ENCODE results near the gene UBN2.

Gene UBN2

DNA sequence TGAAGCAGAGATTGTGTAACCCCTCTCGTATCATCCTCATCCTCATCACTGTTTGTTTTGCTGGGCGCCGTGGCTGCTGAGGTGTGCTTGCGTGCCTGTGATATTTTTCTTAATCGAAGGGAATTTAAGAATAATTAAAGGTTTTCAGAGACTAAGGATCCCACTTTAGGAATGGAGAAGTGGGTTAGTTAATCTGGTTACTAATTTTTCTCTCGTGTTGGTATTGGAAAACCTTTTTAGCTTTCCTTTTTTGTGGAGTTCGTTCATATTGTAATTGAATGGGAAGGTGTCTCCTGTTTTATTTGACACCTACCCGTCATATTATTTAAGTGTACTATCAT, 1.3 kb downstream of the UBN2 start:
- DNase-seq (ENCODE audit: low read depth in 2 of 2), result no peak

DNA sequence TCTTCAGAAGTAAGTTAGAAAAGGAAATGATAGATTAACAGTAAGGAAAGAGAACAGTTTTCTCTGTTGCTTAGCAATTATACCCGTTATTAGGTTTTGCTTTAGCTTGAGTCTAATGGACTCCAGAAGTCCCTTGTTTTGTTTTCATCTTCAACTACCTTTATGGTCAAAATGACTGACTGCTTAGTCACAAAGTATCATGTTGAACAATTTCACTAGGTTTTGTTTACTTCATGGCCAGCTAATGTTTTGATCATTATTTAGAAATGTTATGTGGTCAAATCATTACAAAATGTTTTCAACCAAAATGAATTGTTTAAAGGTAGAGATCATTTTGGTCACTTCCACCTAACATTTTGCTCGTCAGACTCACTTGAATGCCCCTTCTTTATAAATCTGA, 1.9 kb downstream of the UBN2 start:
- no peak for DNase-seq (ENCODE audit: low read depth in 2 of 2)

DNA sequence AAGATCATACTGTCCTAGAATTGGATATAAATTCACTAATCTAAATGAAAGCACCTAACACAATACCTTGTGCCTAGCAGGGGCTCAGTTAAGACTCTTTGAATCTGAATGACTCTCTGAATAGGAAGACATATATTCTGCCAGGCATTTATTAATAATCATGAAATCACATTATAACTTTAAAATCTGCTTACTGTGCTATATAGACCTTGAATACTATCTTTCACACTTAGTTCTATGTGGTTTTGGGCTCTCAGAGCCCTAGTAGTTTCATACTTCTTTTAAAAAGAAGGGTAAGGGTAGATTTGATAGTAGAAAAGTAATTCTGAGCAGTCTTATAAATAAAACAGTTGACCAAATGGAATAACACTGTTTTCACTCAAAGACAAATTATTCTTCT, 10.2 kb downstream of the UBN2 start:
- DNase-seq (ENCODE audit: low read depth in 2 of 2), result no peak

DNA sequence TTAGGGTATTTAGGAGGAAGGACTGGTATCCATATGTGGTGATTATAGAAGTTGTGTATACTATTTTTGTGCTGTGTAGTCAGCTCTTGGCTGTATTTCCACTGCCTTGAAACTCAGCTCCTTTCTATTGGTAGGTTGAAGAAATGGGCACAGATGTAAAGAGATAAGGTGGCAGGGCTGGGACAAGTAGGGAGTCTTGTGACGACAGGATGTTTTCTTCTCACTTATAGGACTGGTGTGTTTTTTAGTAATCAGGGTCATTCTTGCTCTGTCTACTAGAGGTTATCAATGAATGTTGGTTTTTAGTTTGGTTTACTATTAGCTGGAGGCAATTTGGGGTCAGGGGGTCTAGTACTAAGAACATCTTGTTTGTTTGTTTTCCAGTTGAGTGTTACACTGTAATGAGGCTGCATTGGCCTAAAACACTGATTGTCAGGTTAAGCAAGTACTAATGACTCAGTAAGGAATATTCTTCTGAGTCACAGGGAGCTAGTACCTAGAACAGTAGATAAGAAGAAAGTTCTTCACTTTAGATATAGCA, 11.8 kb downstream of the UBN2 start:
- no peak for DNase-seq (ENCODE audit: low read depth in 2 of 2)

DNA sequence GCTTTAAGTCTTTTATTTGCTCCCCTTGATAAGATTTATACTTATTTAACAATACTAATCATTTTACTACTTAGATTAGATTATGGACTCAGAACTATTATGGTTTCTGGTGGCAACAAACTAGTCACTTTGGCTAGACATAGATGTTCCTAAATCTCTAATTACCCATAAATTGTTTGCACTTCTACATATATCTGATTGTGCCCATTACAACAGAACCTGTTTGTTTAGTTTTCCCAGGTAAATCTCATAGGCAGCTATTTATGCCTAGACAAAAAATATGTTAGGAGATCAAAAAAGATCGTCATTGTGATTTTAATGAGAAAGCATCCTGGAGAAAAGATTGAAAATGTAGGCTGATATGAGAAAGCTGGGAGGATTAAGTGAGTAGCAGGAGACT, 14.4 kb downstream of the UBN2 start:
- no peak for DNase-seq (ENCODE audit: low read depth in 2 of 2)

DNA sequence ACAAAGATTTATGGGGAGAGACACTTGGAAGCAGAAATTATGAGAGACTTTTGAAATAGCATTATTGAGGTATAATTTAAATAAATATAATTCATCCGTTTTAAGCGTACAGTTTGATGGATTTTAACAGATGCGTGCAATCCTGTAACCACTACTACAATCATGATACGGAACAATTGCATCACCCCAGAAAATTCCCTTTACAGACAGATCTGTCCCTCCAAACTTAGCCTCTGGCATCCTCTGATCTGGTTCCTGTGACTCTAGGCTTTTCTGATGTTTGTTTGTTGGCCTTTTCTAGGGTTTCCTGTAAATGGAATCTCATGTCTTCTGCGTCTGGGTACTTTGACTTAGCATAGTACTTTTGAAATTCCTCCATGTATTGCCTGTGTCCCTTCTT, 15.5 kb downstream of the UBN2 start:
- no peak for DNase-seq (ENCODE audit: low read depth in 2 of 2)

DNA sequence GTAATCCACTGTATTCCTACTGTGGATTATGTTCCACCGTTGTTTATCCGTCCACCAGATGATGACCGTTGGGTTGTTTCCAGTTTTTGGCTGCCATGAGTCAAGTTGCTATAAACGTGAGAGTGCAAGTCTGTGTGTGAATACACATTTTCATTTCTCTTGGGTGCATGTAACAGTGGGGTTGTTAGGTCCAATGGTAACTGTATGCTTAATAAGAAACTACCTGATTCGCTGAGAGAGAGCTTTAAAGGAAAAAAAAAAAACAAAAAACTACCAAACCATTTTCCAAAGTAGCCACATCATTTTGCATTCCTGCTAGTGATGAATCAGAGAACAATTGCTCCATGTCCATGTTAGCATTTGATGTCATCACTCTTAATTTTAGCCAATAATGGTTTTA, 15.9 kb downstream of the UBN2 start:
- no peak for DNase-seq (ENCODE audit: low read depth in 2 of 2)

DNA sequence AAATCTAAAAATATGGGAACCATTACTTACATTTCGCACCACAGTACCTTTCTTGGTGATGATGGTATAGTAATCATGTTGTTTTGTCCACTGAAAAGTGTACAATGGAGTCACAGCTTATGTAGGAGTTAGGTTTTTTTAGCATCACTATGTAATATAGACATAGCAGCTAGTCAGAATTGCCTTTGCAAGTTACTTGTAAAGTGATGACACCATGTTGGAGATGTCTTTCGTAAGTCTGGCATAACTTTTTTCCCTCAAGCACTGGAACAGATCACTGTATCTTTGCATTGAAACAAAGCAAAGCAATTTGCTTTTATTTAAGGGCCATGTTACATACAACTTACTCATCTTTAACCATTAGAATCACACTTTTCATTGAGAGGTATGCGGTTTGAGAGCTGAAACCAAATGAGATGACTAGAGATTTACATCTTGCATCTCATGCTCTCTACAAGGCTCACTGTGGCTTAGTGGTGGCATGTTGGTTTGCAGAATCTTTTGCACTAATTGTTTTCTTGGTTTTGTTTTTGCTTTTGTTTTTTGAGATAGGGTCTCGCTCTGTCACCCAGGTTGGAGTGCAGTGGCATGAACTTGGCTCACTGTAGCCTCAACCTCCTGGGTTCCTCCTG, 18.3 kb downstream of the UBN2 start:
- no peak for DNase-seq (ENCODE audit: low read depth in 2 of 2)

DNA sequence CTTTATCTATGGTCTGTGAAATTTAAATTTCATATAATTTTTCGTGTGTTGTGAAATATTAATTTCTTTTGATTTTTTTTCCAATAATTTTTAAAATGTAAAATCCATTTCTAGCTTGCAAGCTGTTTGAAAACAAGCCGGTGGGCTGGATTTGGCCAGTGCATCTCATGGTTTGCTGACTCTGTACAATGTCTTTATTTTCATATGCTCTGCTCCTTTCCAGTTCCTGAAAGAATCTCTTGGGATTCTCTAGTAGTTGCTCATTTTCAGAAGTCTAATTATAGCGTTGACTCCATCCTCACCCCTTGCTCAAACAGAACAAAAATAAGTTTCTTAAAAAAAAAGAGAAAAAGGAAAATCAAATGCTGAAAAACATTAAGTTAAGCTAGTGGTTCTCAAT, 21.4 kb downstream of the UBN2 start:
- no peak for DNase-seq (ENCODE audit: low read depth in 2 of 2)

DNA sequence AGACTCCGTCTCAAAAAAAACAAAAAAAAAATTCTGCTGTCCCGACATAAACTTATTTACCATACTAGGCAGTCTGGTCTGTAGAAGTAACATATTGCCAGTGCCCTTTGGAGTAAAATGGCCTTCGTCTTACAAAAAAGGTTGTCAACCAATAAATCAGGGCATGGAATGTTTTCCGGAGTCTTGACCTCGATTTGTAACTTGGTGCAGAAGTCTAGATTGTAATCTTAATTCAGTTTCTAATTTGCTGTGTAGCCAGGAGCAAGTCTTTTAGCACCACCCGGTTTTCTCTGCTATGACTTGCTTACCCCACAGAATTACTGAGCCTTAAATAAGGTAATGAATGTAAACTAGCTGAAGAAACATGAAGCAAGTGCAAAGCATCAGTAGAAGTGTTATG, 23.2 kb downstream of the UBN2 start:
- DNase-seq (ENCODE audit: low read depth in 2 of 2), result no peak

DNA sequence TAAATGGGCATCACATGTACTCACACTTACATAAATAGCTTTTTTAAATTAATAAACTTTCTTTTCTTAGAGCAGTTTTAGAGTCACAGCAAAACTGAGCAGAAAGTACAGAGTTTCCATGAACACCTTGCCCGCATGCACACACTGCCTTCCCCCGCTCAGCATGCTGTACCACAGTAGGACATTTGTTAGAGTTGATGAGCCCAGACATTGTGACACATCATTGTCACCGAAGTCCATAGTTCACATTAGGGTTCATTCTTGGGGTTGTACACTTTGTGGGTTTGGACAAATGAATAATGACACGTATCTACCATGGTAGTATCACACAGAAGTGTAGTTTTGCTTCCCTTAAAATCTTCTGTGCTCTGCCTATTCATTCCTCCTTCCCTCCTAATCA, 23.7 kb downstream of the UBN2 start:
- DNase-seq (ENCODE audit: low read depth in 2 of 2), result no peak

DNA sequence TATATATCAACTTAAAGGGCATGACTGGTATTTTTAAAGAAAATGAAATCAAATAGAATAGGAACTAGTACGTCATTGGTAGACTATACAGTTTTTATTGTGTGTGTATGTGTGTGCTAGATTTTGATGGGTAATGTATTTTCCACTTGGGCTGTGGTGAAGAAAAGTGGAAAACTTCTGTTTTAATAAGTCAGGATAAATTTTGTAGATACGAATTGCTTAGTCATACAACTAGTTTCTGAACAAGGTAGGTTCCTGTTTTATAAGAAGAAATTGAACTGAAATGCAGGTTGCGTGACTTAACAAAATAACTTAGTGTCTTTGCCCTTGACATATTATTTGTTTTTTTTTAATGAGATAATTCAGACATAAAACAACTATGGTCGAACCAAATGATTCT, 24.3 kb downstream of the UBN2 start:
- DNase-seq (ENCODE audit: low read depth in 2 of 2), result no peak

DNA sequence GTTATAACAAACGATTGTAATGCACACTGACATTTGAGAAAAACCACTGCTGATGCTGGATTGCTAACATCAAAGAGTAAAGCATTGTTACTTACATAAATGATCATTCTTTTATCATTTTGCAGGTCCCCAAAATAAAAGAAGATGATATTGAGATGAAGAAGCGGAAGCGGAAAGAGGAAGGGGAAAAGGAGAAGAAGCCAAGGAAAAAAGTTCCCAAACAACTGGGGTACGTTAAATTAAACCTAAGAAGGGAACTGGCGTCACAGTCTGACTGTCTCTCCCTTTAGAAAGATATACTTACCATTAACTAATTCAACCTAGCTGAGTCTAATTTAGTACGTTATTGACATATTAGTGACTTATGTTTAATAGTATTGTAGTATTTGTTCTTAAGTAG, 28.1 kb downstream of the UBN2 start:
- DNase-seq (ENCODE audit: low read depth in 2 of 2), result no peak

DNA sequence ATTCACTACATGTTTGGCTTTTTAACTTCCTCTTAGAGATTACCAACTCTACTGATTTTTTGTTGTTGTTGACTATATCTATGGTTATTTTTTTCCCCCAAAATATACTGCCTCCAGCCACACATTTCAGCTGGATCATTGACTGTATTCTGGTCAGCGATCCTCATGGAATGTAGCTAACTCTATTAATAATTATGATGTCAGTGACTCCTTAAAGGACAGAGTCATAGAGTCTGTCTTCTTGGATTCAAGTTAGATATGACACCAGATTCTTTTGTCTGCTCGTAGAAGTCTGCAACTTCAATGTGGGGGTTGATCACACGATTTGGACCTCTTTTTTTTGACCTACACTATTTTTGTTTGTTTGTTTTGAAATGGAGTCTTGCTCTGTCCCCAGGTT, 33.2 kb downstream of the UBN2 start:
- no peak for DNase-seq (ENCODE audit: low read depth in 2 of 2)

DNA sequence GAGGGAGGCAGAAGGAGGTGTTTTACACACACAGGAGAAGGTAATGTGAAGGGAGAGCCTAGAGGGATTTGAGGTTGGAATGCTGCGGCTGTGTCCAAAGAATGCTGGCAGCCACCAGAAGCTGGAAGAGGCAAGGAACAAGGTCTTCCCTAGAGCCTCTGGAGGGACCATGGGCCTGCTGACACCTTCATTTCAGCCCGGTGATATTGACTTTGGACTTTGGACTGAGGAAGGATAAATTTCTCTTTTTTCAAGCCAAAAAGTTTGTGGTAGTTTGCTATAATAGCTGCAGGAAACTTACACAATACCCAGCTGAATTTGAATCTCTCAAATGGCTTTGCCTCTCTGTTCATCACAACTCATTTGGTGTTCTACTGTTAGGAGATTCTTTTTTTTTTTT, 34.6 kb downstream of the UBN2 start:
- DNase-seq (ENCODE audit: low read depth in 2 of 2), result no peak

DNA sequence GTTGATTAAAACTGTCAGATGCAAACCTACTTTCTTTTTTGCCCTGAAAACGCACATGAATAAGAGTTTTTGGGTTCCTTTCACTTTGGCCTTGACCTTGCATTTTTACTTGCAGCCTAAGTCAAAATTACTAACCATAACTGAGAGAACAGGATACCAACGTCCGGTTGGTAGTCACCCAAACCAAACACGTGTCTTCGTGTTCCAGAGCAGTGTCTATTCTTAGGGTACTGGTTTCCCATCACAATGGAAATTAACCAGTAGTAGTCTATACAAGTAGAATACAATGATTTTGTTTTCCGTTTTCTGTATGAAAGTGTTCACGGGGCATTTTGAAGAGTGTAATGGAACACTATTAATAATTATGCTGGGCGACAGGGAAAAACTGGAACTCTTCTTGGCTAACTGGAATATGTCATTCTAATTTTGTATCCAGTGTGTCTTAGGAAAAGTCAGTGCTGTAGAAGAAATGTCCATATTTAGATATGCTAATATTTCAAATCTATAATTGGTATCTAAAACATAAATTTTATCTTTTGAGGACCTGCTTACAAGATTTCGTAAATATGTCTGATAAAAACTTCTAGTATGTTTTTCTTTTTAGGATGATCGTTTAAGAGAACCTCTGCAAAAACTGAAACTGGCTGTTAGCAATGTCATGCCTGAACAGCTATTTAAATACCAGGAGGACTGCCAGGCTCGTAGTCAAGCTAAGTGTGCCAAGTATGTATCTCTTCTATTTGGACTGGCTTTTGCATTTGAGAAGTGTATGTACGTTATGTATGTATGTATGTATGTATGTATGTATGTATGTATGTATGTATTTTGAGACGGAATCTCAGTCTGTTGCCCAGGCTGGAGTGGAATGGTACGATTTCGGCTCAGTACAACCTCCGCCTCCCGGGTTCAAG, 40.9 kb downstream of the UBN2 start:
- DNase-seq (ENCODE audit: low read depth in 2 of 2), result no peak

DNA sequence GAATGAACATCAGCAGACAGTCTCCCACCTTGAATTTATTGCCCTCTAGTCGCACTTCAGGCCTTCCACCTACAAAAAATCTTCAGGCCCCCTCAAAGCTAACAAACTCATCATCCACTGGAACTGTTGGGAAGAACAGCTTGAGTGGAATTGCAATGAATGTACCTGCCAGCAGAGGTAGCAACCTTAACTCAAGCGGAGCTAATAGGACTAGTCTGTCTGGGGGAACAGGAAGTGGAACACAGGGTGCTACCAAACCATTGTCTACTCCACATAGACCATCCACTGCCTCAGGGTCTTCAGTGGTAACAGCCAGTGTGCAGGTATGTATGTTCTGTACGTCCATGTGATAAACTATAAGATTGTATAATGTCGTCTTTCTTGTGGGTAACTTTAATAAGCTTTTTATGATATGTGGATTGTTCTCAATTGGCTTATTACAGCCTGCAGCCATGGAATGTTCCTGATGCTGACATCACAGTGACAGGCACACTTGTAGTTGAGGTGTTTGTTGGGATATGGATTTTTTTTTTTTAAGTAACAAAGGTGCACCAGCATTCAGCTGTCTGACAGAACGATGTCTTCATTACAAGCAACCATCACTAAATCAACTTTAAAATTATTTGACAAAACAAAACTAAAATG, 53.3 kb downstream of the UBN2 start:
- no peak for DNase-seq (ENCODE audit: low read depth in 2 of 2)

DNA sequence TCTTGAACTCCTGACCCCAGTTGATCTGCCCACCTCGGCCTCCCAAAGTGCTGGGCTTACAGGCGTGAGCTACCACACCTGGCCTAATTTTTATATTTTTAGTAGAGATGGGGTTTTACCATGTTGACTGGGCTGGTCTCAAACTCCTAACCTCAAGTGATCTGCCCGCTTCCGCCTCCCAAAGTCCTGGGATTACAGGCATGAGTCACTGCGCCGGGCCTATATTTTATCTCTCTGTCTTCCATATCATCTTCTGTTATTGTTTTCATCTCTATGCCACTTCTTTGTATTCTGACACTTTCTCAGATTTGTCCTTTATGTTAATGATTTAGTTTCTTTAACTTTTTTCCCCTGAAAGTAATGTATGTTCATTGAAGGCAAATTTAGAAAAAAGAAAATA, 55.1 kb downstream of the UBN2 start:
- DNase-seq (ENCODE audit: low read depth in 2 of 2), result no peak

DNA sequence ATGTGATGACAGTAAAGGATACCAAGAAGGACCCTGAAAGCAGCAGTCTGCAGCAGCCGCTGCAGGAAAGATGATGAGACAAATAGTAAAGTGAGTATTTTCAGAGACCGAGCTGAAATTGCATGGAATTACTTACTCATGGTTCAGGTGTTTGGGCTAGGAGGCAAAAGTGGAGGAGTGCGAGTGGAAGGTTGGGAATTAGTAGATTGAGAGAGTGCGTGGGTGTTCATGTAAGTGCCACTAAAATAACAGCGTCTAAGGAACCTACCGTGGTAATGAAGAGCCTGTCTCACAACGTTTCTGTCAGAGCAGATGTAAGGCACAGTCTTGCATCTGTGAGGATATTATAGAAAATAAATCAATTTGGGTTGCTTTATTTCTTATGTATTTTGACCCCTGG, 61.8 kb downstream of the UBN2 start:
- no peak for DNase-seq (ENCODE audit: low read depth in 2 of 2)

DNA sequence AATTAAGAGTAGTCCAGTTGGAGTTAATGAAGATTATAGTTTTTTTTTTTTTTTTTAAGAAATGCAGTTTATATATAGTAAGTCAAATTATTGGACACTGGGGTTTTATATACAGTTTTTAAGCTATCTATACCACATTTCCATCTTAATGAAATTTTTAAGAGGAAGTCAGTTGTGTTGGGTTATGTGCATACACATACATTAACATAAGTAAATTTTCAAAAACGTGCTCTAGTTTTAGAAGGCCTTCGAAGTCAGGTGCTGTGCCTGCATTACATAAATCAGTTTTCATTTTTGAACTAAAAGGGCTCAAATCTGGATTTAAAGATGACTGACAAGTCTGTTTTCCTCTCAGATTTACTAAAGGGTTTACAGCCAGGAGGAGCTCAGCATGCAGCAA, 62.5 kb downstream of the UBN2 start:
- DNase-seq (ENCODE audit: low read depth in 2 of 2), result no peak

DNA sequence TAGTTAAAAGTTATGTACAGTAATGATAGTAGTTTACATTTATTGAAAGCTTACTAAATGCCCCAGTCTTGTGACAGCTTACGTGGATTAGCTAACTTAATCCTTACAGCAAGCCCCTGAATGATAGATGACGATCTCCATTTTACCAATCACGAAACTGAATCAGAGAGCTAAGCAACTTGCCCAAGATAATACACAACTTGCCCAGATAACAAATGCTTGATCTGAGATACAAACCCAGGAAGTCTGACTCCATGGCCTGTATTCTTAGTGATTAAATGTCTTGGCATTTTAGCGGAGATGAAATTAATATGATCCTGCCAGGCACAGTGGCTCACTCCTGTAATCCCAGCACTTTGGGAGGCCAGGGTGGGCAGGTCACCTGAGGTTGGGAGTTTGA, 63.2 kb downstream of the UBN2 start:
- DNase-seq (ENCODE audit: low read depth in 2 of 2), result no peak

DNA sequence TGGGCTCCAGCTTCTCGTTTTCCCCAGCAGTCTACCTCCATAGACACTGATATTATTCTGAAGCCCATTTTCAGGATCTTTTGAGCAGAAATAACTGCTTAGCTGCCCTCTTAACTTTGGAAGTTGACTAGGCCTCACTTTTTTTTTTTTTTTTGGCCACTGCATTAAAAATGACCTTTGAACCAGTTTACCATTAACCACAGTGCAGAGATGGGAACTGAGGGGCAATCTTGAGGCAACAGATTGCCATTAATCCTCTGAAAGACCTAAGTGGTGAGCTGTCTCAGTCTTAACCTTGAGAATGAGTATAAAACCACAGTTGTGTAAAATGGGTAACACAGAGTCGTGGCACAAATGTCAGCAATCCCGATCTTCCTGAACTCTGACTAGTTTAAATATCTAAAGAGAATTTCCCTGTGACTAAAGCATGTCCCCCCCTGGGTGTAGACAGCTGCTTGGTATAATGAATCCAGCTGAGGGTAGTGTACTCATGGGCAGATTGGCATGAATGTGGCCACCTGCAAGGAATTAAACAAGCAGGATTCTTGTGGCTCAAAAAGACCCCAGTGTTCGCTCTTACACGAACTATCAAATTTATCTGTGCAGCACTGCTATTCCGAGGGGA, 64.0 kb downstream of the UBN2 start:
- no peak for DNase-seq (ENCODE audit: low read depth in 2 of 2)

DNA sequence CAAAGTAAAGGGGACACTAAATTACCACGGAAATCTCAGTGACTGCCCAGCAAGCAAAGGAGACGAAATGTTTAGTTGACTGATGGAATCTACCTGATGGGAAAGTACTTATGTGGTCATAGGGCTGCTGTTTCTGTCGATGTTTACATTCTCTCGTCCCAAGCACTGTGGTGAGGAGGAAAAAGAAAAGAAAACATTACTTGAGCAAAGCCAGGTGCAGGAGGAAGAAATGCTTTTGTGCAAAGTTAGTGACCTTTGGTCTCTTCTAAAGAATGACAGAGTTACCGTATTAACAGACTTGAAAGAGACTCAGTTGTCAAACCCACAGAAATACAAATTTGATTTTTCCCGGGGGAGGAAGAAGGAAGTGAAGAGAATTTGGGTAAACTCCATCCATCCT, 66.8 kb downstream of the UBN2 start:
- DNase-seq (ENCODE audit: low read depth in 2 of 2), result no peak

Data from stimulated activated CD4-positive, alpha-beta T cell treated with anti-CD3 and anti-CD28 coated beads, Interleukin-4, amount 100 ng/mL, for 48 hours (primary cell).